22Rv1 (cell line): Measurements from ENCODE around the gene SPINK1.

Experiments
- CTCF ChIP-seq: fragments of 450-650 bp; IDR thresholded peaks from 2 replicates; pipeline ENCODE4 v1.5.1; 2017; ENCODE audit warnings: mild to moderate bottlenecking
- ZFX ChIP-seq: fragments of 450-650 bp; IDR thresholded peaks from 2 replicates; pipeline ENCODE4 v1.6.1; 2017; ENCODE audit warnings: antibody characterized with exemption, borderline replicate concordance

GRCh38 chr5:147782110-147783028, 49.1 kb downstream of the SPINK1 start, which contains the start of gene JAKMIP2:
- TF ChIP-seq ZFX (no peak), CTCF (peak; percentile 31; the same call in 1 of the 2 replicates)
